Panc1 (cell line): ENCODE results near the gene RNF4. TPM values are rescaled to one million over a fixed set of nuclear protein-coding genes. Genes with fewer than 3 reads are reported as not detected.
A peak's percentile ranks its signal among the peaks of the same experiment; 100 is the strongest.

Source experiments
- ATAC-seq: fragments of 200-7000 bp; cut with Tn5 transposase; 2 replicates; pipeline ENCODE4 v1.9.1; 2020; ENCODE audit warnings: mild to moderate bottlenecking, moderate library complexity
- BruUV-seq: library from RNA; stranded (reverse); fragments of 400-500 nt; replicated peaks from 2 replicates; lab custom pipeline; 2021; lab: Mats Ljungman, UMichigan
- CTCF ChIA-PET: fragments of 300-600 bp; sonication (Branson Sonifier 250); formaldehyde crosslinking; loops from one replicate; lab custom pipeline; 2022; ENCODE audit warnings: antibody characterized with exemption; lab: Charles Lee
- POLR2A ChIA-PET: fragments of 300-600 bp; sonication (Branson Sonifier 250); formaldehyde crosslinking; loops from one replicate; lab custom pipeline; 2022; ENCODE audit warnings: antibody characterized with exemption; lab: Charles Lee
- DNase-seq: peaks from one replicate; pipeline ENCODE4 v3.0.0-alpha.2; 2010; ENCODE audit warnings: low read depth, low spot score
- H3K27ac ChIP-seq: 2 replicates; pipeline ENCODE4 v1.5.1; 2011; ENCODE audit warnings: mild to moderate bottlenecking, low read length, inconsistent platforms
- H3K27me3 ChIP-seq: fragments of 200-500 bp; sonication (Bioruptor generic); 2 replicates; pipeline ENCODE4 v1.6.0; 2014; ENCODE audit warnings: low read length, inconsistent platforms; ENCODE audit not compliant: control insufficient read depth, insufficient read depth
- H3K36me3 ChIP-seq: fragments of 200-500 bp; sonication (Bioruptor generic); 2 replicates; pipeline ENCODE4 v1.5.1; 2014; ENCODE audit warnings: inconsistent platforms, mild to moderate bottlenecking, low read length, moderate library complexity; ENCODE audit not compliant: control insufficient read depth, insufficient read depth
- H3K4me1 ChIP-seq: 2 replicates; pipeline ENCODE4 v1.5.1; 2011; ENCODE audit warnings: inconsistent platforms, mild to moderate bottlenecking, low read length, moderate library complexity; ENCODE audit not compliant: control insufficient read depth, insufficient read depth
- H3K4me3 ChIP-seq, 2 experiments: 2 replicates each; pipeline ENCODE4 v1.5.1; 2011 to 2012; ENCODE audit warnings: low read depth in 2 of 2, low read length in 2 of 2, mild to moderate bottlenecking in 2 of 2, inconsistent platforms in 1 of 2, moderate library complexity in 1 of 2
- H3K9me3 ChIP-seq: fragments of 200-500 bp; sonication (Bioruptor generic); 2 replicates; pipeline ENCODE4 v1.5.1; 2014; ENCODE audit warnings: low read depth, mild to moderate bottlenecking, inconsistent platforms, low read length, moderate library complexity; ENCODE audit not compliant: control insufficient read depth, insufficient read depth
- POLR2AphosphoS5 ChIP-seq: IDR thresholded peaks from 2 replicates; pipeline ENCODE4 v1.6.1; 2012; ENCODE audit warnings: mild to moderate bottlenecking, low read depth, low read length, moderate library complexity
- SIN3A ChIP-seq: IDR thresholded peaks from 2 replicates; pipeline ENCODE4 v1.6.1; 2012; ENCODE audit warnings: low read depth, mild to moderate bottlenecking, low read length, moderate library complexity, borderline replicate concordance; ENCODE audit not compliant: insufficient read depth
- TCF7L2 ChIP-seq: IDR thresholded peaks from 2 replicates; pipeline ENCODE4 v1.6.1; 2011; ENCODE audit warnings: mild to moderate bottlenecking, low read depth, low read length, inconsistent platforms
- in situ Hi-C: cut with HindIII; loops from 2 replicates; pipeline ENCODE4 v1.10.0; 2016; ENCODE audit warnings: low sequenced_read_pairs, low pct_unique_long_range_greater_than_20kb
- intact Hi-C: fragments of 100-400 bp; cut with micrococcal nuclease; formaldehyde crosslinking; loops from one replicate; pipeline ENCODE4 v1.10.0; 2022; ENCODE audit not compliant: unreplicated experiment
- total RNA-seq: library from RNA; stranded (reverse); gene quantifications from one replicate; pipeline ENCODE4 v1.2.1, GENCODE V29; 2021; ENCODE audit not compliant: unreplicated experiment
- TF ChIP-seq, protein P1 (sequence below), 2 experiments: IDR thresholded peaks; 2 replicates each; pipeline ENCODE4 v1.6.1; 2011 to 2012; ENCODE audit warnings: low read depth in 2 of 2, control low read depth in 1 of 2, low read length in 1 of 2, mild to moderate bottlenecking in 1 of 2, moderate library complexity in 1 of 2; ENCODE audit not compliant: insufficient read depth in 1 of 2
- TF ChIP-seq, protein P2 (sequence below): fragments of 450-650 bp; IDR thresholded peaks from 2 replicates; pipeline ENCODE4 v1.5.1; 2017; ENCODE audit warnings: mild to moderate bottlenecking

The RNF4 gene
- total RNA-seq, 1 experiment from 2014 or later = 55.0 TPM

DNA sequence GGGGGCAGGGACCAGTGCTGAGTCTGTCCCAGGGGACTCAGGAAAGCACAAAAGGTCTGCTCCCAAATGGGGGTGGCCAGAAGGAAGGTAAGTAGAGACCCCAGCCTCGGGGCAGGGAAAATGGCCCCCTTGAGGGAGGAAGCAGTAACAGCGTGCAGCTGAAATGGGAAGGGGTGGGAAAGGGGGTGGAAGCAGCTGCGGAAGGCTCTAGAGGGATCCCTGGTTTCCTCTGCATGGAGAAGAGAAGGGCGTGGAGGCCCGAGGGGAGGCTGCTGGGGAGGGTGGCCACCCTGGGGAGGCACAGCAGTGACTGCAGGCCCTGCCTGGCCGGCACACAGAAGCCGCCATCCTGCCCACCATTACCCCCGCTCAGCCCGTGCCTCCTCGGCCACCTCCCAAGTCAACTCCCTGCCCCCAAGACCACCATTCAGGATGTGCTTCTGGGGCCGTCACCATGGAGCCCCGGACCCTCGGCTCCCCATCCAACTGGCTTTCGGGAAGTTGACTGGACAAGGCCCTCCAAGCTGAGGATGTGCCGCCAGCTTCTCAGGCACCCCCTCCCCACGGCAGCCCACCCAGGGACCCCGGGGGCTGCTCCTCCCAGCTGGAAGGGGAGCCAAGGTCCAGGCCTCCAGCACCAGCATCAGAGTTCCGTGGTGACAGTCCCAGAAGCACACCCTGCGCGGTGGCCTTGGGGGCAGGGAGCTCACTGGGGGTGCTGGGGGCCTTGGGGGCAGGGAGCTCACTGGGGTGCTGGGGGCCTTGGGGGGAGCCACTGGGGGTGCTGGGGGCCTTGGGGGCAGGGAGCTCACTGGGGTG is 26.5 kb upstream of the RNF4 start:
- no peak for DNase-seq
- Histone ChIP-seq H3K27me3 (no peaks in the 10 kb centered on the region), H3K36me3 (no peaks in the 10 kb centered on the region), H3K4me1 (no peaks in the 10 kb centered on the region), H3K4me3 (no peak overlapping the region), H3K27ac (no peak overlapping the region), H3K9me3 (no peaks in the 10 kb centered on the region)
- POLR2A ChIA-PET = no interaction called here
- ATAC-seq = peak; percentile 52
- TF ChIP-seq POLR2AphosphoS5 = no peak
- TF ChIP-seq, protein P1, sequence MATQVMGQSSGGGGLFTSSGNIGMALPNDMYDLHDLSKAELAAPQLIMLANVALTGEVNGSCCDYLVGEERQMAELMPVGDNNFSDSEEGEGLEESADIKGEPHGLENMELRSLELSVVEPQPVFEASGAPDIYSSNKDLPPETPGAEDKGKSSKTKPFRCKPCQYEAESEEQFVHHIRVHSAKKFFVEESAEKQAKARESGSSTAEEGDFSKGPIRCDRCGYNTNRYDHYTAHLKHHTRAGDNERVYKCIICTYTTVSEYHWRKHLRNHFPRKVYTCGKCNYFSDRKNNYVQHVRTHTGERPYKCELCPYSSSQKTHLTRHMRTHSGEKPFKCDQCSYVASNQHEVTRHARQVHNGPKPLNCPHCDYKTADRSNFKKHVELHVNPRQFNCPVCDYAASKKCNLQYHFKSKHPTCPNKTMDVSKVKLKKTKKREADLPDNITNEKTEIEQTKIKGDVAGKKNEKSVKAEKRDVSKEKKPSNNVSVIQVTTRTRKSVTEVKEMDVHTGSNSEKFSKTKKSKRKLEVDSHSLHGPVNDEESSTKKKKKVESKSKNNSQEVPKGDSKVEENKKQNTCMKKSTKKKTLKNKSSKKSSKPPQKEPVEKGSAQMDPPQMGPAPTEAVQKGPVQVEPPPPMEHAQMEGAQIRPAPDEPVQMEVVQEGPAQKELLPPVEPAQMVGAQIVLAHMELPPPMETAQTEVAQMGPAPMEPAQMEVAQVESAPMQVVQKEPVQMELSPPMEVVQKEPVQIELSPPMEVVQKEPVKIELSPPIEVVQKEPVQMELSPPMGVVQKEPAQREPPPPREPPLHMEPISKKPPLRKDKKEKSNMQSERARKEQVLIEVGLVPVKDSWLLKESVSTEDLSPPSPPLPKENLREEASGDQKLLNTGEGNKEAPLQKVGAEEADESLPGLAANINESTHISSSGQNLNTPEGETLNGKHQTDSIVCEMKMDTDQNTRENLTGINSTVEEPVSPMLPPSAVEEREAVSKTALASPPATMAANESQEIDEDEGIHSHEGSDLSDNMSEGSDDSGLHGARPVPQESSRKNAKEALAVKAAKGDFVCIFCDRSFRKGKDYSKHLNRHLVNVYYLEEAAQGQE (IDR thresholded peaks at IDR 0.05; ENCODE audit: insufficient read depth in 1 of 2, low read depth in 2 of 2, low read length in 1 of 2) = no peak
- TF ChIP-seq, protein P2, sequence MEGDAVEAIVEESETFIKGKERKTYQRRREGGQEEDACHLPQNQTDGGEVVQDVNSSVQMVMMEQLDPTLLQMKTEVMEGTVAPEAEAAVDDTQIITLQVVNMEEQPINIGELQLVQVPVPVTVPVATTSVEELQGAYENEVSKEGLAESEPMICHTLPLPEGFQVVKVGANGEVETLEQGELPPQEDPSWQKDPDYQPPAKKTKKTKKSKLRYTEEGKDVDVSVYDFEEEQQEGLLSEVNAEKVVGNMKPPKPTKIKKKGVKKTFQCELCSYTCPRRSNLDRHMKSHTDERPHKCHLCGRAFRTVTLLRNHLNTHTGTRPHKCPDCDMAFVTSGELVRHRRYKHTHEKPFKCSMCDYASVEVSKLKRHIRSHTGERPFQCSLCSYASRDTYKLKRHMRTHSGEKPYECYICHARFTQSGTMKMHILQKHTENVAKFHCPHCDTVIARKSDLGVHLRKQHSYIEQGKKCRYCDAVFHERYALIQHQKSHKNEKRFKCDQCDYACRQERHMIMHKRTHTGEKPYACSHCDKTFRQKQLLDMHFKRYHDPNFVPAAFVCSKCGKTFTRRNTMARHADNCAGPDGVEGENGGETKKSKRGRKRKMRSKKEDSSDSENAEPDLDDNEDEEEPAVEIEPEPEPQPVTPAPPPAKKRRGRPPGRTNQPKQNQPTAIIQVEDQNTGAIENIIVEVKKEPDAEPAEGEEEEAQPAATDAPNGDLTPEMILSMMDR = no peak
- no peak for TF ChIP-seq SIN3A
- in situ Hi-C loops = no loop called here
- intact Hi-C loops = no loop called here
- CTCF ChIA-PET = interaction anchor here (0.6 to 1.3 kb wide), 3 partner anchors 20 to 512 kb away, joined by 3 to 5 read pairs (median 5); no protein-coding TSS in a partner anchor
- BruUV-seq = no TSS peak

DNA sequence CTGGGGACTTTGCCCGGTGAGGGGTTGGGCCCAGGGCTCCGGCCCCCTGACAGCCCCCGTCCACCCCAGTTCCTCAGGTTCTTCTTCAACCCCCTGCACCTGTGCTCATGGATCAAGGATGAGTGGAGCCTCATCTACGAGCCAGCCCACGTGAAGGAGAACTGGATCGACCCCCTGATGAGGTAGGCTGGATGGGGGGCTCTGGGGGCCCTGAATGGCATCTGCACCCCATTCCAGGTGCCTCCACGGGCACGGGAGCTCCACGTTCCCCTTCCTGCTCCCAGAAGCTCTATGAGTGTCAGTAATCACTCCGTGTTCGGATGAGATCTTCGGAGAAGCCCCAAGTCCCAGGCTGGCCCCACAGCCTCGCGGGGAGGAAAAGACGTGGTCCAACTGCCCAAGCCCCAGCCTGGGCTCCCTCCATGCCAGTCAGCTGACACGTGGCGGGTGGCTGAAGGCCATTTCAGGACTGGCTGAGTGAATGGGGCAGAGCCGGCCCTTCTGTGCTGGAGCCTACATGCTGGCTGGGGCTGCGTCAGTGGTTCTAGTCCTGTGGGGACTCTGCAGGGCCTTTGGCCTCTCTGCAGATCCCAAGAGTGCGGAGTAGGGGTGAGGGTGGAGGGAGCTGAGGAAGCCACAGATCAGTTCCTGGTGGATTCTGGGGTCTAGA is 25.7 kb upstream of the RNF4 start:
- no peaks in the 10 kb centered on the region for H3K36me3 ChIP-seq
- TF ChIP-seq TCF7L2 = no peak
- in situ Hi-C loops = no loop called here
- DNase-seq (no peak), ATAC-seq (peak; percentile 57; the same call in 1 of the 2 replicates)
- H3K27ac ChIP-seq = no peak overlapping the region
- H3K9me3 ChIP-seq = no peaks in the 10 kb centered on the region
- H3K4me1 ChIP-seq = no peaks in the 10 kb centered on the region
- no TSS peak for BruUV-seq
- no peaks in the 10 kb centered on the region for H3K27me3 ChIP-seq
- ChIA-PET POLR2A (interaction anchor here (0.5 kb wide), 1 partner anchor 11 kb away, joined by 11 read pairs; no protein-coding TSS in a partner anchor), CTCF (no interaction called here)
- intact Hi-C loops = no loop called here
- no peak overlapping the region for H3K4me3 ChIP-seq
